ENCODE data around the gene MDGA2. TPM values are rescaled to one million over a fixed set of nuclear protein-coding genes. Genes with fewer than 3 reads are reported as not detected.

MDGA2 gene
- total and polyA plus RNA-seq, 2 of the 4 experiments (the other 2 are of a cell fraction), result 0.02 TPM; not detected in 1

GRCh38 chr14:46951103-46951502, 724.3 kb downstream of the MDGA2 start:
- H3K27ac ChIP-seq (ENCODE audit: insufficient read depth, low read length), result no peak overlapping the region
- H2AK5ac ChIP-seq (ENCODE audit: low read depth, low read length), result no peak overlapping the region
- CTCF ChIA-PET, result interaction anchor here (0.8 kb wide), 1 partner anchor 753 kb away, joined by 6 read pairs; no protein-coding TSS in a partner anchor
- H3K18ac ChIP-seq (ENCODE audit: low read depth, low read length), result no peak overlapping the region
- no peak overlapping the region for H3K4me3 ChIP-seq (ENCODE audit: insufficient read depth, low read depth, low read length)
- no peak overlapping the region for H4K5ac ChIP-seq (ENCODE audit: low read depth, low read length)
- intact Hi-C loops (cut with micrococcal nuclease), result no loop called here
- no peak overlapping the region for H3K14ac ChIP-seq (replicated peaks; ENCODE audit: low read depth, low read length)
- ATAC-seq (ENCODE audit: low read depth), result no peak
- no peaks in the 10 kb centered on the region for H3K9me1 ChIP-seq (ENCODE audit: insufficient read depth, low read length)
- no peak for TF ChIP-seq SMC3 (IDR thresholded peaks at IDR 0.05; ENCODE audit: low read depth, low read length)
- no peak overlapping the region for H3K4me2 ChIP-seq (ENCODE audit: low read depth, low read length)
- H3K36me3 ChIP-seq (ENCODE audit: control insufficient read depth, insufficient read depth, low read length), result no peaks in the 10 kb centered on the region
- H3K56ac ChIP-seq (ENCODE audit: extremely low read depth, insufficient read depth, low read length), result no peak overlapping the region
- H4K8ac ChIP-seq (ENCODE audit: low read depth in 2 of 2, low read length in 2 of 2), result no peak overlapping the region
- H4K91ac ChIP-seq (ENCODE audit: insufficient read depth, low read depth, low read length), result no peak overlapping the region
- no peak overlapping the region for H2BK120ac ChIP-seq (ENCODE audit: low read depth, low read length)
- H2BK5ac ChIP-seq (ENCODE audit: low read depth, low read length, poor library complexity, severe bottlenecking), result no peak overlapping the region
- no peak overlapping the region for H2BK15ac ChIP-seq (ENCODE audit: low read depth, low read length)
- no peak for DNase-seq
- no peaks in the 10 kb centered on the region for H4K20me1 ChIP-seq (ENCODE audit: insufficient read depth, low read length)
- no peaks in the 10 kb centered on the region for H3K4me1 ChIP-seq (ENCODE audit: control insufficient read depth, insufficient read depth, low read length)
- POLR2A ChIA-PET (ENCODE audit: unreplicated experiment), result no interaction called here
- H3K79me1 ChIP-seq (ENCODE audit: low read depth in 1 of 2, low read length in 2 of 2), result no peaks in the 10 kb centered on the region
- in situ Hi-C loops (cut with MboI; ENCODE audit: low sequenced_read_pairs), result no loop called here
- no peak overlapping the region for H2AK9ac ChIP-seq (replicated peaks; ENCODE audit: low read depth, low read length, poor library complexity)
- no peak overlapping the region for H3K4ac ChIP-seq (ENCODE audit: low read depth, low read length)
- no peak overlapping the region for H2BK20ac ChIP-seq (ENCODE audit: low read depth, low read length)
- H3K9ac ChIP-seq (ENCODE audit: low read depth, low read length), result no peak overlapping the region
- WGBS, 2 experiments (ENCODE audit: extremely low coverage in 2 of 2, insufficient read length in 1 of 2), result no CpG with 5 or more reads among the region's 2 CpGs
- H3K9me3 ChIP-seq (ENCODE audit: control insufficient read depth, insufficient read depth, low read length), result 0 out of 2 replicates have a peak, but pooled peaks cover 4% of the 10 kb centered on the region
- no peaks in the 10 kb centered on the region for H3K27me3 ChIP-seq (ENCODE audit: control insufficient read depth, insufficient read depth, low read length)
- dilution Hi-C loops (cut with HindIII; ENCODE audit: low sequenced_read_pairs, unreplicated experiment), result no loop called here
- H3K23ac ChIP-seq (ENCODE audit: low read depth, low read length), result no peak overlapping the region
- BruUV-seq (replicated peaks), result no TSS peak
- no peak overlapping the region for H2AFZ ChIP-seq (replicated peaks; ENCODE audit: low read length, poor library complexity)

Measured in IMR-90 (cell line).